ENCODE measurements around the gene BCAR3.

DNA sequence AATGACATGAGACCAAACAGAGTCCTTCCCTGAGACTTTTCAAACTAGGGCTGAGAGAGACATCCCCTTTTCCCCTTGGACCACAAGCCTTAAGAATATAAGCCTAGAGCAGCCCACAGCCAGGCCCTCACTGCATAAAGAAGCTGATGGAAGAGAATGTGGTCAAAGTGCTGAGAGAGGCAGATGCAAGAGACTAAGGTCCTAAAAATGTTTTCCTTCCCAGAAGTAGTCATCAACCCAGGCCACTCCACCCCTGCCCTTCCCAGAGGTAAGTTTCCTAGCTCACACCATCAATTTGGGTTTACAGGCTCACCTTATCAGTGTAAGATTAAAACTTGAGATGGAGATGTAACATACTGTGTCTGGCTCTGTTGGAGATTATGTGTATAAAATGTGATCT, 58.2 kb downstream of the BCAR3 start:
- TF ChIP-seq, protein P1, sequence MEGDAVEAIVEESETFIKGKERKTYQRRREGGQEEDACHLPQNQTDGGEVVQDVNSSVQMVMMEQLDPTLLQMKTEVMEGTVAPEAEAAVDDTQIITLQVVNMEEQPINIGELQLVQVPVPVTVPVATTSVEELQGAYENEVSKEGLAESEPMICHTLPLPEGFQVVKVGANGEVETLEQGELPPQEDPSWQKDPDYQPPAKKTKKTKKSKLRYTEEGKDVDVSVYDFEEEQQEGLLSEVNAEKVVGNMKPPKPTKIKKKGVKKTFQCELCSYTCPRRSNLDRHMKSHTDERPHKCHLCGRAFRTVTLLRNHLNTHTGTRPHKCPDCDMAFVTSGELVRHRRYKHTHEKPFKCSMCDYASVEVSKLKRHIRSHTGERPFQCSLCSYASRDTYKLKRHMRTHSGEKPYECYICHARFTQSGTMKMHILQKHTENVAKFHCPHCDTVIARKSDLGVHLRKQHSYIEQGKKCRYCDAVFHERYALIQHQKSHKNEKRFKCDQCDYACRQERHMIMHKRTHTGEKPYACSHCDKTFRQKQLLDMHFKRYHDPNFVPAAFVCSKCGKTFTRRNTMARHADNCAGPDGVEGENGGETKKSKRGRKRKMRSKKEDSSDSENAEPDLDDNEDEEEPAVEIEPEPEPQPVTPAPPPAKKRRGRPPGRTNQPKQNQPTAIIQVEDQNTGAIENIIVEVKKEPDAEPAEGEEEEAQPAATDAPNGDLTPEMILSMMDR (IDR thresholded peaks at IDR 0.05) = no peak
- TF ChIP-seq POLR2A (IDR thresholded peaks at IDR 0.05; ENCODE audit: low read depth) = no peak

Measured in esophagus muscularis mucosa (tissue), 3 donors.